Limb (tissue), 2 donors: ENCODE results near the gene CD38.
"Not testable (repeated sequence)": the region's sequence is repeated elsewhere in the genome, so short reads cannot be mapped to it uniquely, and the experiment has no call there.

Source experiments
- DNase-seq, 2 donors: peaks; one replicate each; pipeline ENCODE4 v3.0.0-alpha.2; 2016; ENCODE audit errors: extremely low spot score in 2 of 2

The CD38 gene

GRCh38 chr4:15797320-15797719 is 19.2 kb downstream of the CD38 start:
- DNase-seq: no peak

- no peak for DNase-seq
Measured at GRCh38 chr4:15799141-15799540, 21.0 kb downstream of the CD38 start.

GRCh38 chr4:15799701-15800100 is 21.6 kb downstream of the CD38 start:
- DNase-seq: no peak

GRCh38 chr4:15802497-15802896 is 24.4 kb downstream of the CD38 start:
- not testable (repeated sequence) for DNase-seq

- peak; percentile 44 to 57 for DNase-seq
Measured at GRCh38 chr4:15805583-15806517, 27.7 kb downstream of the CD38 start.

GRCh38 chr4:15809058-15809457 is 30.9 kb downstream of the CD38 start:
- DNase-seq: no peak

GRCh38 chr4:15809466-15809865 is 31.3 kb downstream of the CD38 start:
- no peak for DNase-seq

GRCh38 chr4:15811703-15812337 is 33.7 kb downstream of the CD38 start:
- no peak for DNase-seq

GRCh38 chr4:15832523-15833451 is 54.7 kb downstream of the CD38 start:
- no peak for DNase-seq

GRCh38 chr4:15833801-15834200 is 55.7 kb downstream of the CD38 start:
- no peak for DNase-seq

- DNase-seq: no peak
Measured at GRCh38 chr4:15836362-15836761, 58.2 kb downstream of the CD38 start.

- no peak for DNase-seq
Measured at GRCh38 chr4:15837591-15837990, 59.5 kb downstream of the CD38 start.

- not testable (repeated sequence) for DNase-seq
Measured at GRCh38 chr4:15841194-15841730, 63.1 kb downstream of the CD38 start.

GRCh38 chr4:15847746-15848145 is 69.6 kb downstream of the CD38 start:
- DNase-seq: no peak

GRCh38 chr4:15848191-15848842 is 70.2 kb downstream of the CD38 start:
- no peak for DNase-seq

GRCh38 chr4:15851969-15852368 is 73.8 kb downstream of the CD38 start:
- DNase-seq: no peak

- no peak for DNase-seq
Measured at GRCh38 chr4:15852524-15852923, 74.4 kb downstream of the CD38 start.

- DNase-seq: no peak
Measured at GRCh38 chr4:15853345-15853744, 75.2 kb downstream of the CD38 start.

- DNase-seq: no peak
Measured at GRCh38 chr4:15855804-15856475, 77.8 kb downstream of the CD38 start.

GRCh38 chr4:15861198-15861597 is 83.1 kb downstream of the CD38 start:
- not testable (repeated sequence) for DNase-seq
